A549 (cell line): Measurements from ENCODE around the gene KIAA0753. TPM values are rescaled to one million over a fixed set of nuclear protein-coding genes. Genes with fewer than 3 reads are reported as not detected.

Experiments
- ATAC-seq, 2 experiments: fragments of 200-7000 bp in 1 of 2; fragments of >200 bp in 1 of 2; cut with Nextera tagmentation in 1 of 2; cut with Tn5 transposase in 1 of 2; 3 replicates each; pipeline versions ENCODE4 v1.8.0 to v1.9.1; 2018 to 2020; ENCODE audit warnings: mild to moderate bottlenecking in 1 of 2, moderate library complexity in 1 of 2
- CTCF ChIA-PET: fragments of 300-600 bp; sonication (Branson Sonifier 250); formaldehyde crosslinking; extraction: SDS; loops from one replicate; lab custom pipeline; 2021; ENCODE audit warnings: antibody characterized with exemption, inconsistent platforms; lab: Yijun Ruan, JAX
- POLR2A ChIA-PET: fragments of 350-600 bp; formaldehyde crosslinking; extraction: SDS; loops from one replicate; lab custom pipeline; 2021; ENCODE audit warnings: antibody characterized with exemption, inconsistent platforms; lab: Yijun Ruan, JAX
- DNase-seq, 2 experiments: peaks; one replicate each; pipeline versions ENCODE4 v3.0.0 to v3.0.0-alpha.2; 2011 to 2016; ENCODE audit warnings: low read depth in 1 of 2, low spot score in 1 of 2
- FAIRE-seq: peaks from 2 replicates; lab custom pipeline; 2011; peaks lifted over from hg19 to GRCh38; lab: Jason Lieb, UNC
- H3K27ac ChIP-seq, 2 experiments: fragments of >200 bp; sonication (Bioruptor Twin); formaldehyde crosslinking; 3 replicates each; pipeline ENCODE4 v1.5.1; 2016 to 2017
- H3K4me1 ChIP-seq: fragments of >200 bp; sonication (Bioruptor Twin); formaldehyde crosslinking; 3 replicates; pipeline ENCODE4 v1.6.1; 2016
- H3K4me2 ChIP-seq: fragments of >200 bp; sonication (Bioruptor Twin); formaldehyde crosslinking; 3 replicates; pipeline ENCODE4 v1.6.1; 2016
- H3K4me3 ChIP-seq: fragments of >200 bp; sonication (Bioruptor Twin); formaldehyde crosslinking; 3 replicates; pipeline ENCODE4 v1.5.1; 2016
- H3K9me3 ChIP-seq: fragments of >200 bp; sonication (Bioruptor Twin); formaldehyde crosslinking; 3 replicates; pipeline ENCODE4 v1.6.1; 2016
- CBX2 ChIP-seq: fragments of 200-600 bp; sonication (generic); IDR thresholded peaks from 2 replicates; pipeline ENCODE4 v1.6.1; 2016; ENCODE audit warnings: low read depth, mild to moderate bottlenecking, borderline replicate concordance
- CBX8 ChIP-seq: fragments of 200-600 bp; sonication (generic); IDR thresholded peaks from 2 replicates; pipeline ENCODE4 v1.6.1; 2016
- CHD4 ChIP-seq: fragments of 200-600 bp; sonication (generic); IDR thresholded peaks from 2 replicates; pipeline ENCODE4 v1.6.1; 2016; ENCODE audit warnings: antibody characterized with exemption, mild to moderate bottlenecking, borderline replicate concordance
- ELK1 ChIP-seq: fragments of 150-350 bp; IDR thresholded peaks from 2 replicates; pipeline ENCODE4 v1.6.1; 2014; ENCODE audit warnings: low read depth, mild to moderate bottlenecking, low read length
- ESRRA ChIP-seq: fragments of 150-350 bp; IDR thresholded peaks from 2 replicates; pipeline ENCODE4 v1.6.1; 2014; ENCODE audit warnings: mild to moderate bottlenecking, low read length, borderline replicate concordance
- HOXA7 ChIP-seq: fragments of 250-450 bp; sonication (Bioruptor Pico); IDR thresholded peaks from 2 replicates; pipeline ENCODE4 v1.5.0; 2020; ENCODE audit warnings: mild to moderate bottlenecking, moderate library complexity
- HOXB5 ChIP-seq: fragments of 250-450 bp; sonication (Bioruptor Pico); IDR thresholded peaks from 2 replicates; pipeline ENCODE4 v1.5.0; 2020; ENCODE audit warnings: mild to moderate bottlenecking, moderate library complexity
- JUN ChIP-seq, 2 experiments: fragments of >200 bp; sonication (Bioruptor Twin); formaldehyde crosslinking; IDR thresholded peaks; 2 replicates in 1 of 2; 3 replicates in 1 of 2; pipeline ENCODE4 v1.6.1; 2016 to 2017
- JUNB ChIP-seq: fragments of >200 bp; sonication (Bioruptor Twin); formaldehyde crosslinking; IDR thresholded peaks from 2 replicates; pipeline ENCODE4 v1.6.1; 2016
- MAZ ChIP-seq: fragments of 150-350 bp; IDR thresholded peaks from 2 replicates; pipeline ENCODE4 v1.6.1; 2014; ENCODE audit warnings: antibody characterized with exemption, low read depth, low read length, borderline replicate concordance
- NFE2L2 ChIP-seq: fragments of 150-350 bp; conservative IDR thresholded peaks from 2 replicates; pipeline ENCODE4 v1.6.1; 2014; ENCODE audit warnings: low read length
- NR3C1 ChIP-seq: fragments of >200 bp; sonication (Bioruptor Twin); formaldehyde crosslinking; IDR thresholded peaks from 3 replicates; pipeline ENCODE4 v1.6.1; 2017
- RAD21 ChIP-seq, 2 experiments: fragments of >200 bp in 1 of 2; sonication (Bioruptor Twin) in 1 of 2; formaldehyde crosslinking in 1 of 2; IDR thresholded peaks in 1 of 2; conservative IDR thresholded peaks in 1 of 2; 2 replicates in 1 of 2; 3 replicates in 1 of 2; pipeline ENCODE4 v1.6.1; 2012 to 2018; ENCODE audit warnings: inconsistent platforms in 1 of 2
- RNF2 ChIP-seq: fragments of 200-600 bp; sonication (generic); IDR thresholded peaks from 2 replicates; pipeline ENCODE4 v1.6.1; 2016; ENCODE audit warnings: low read depth, mild to moderate bottlenecking, antibody characterized with exemption, moderate library complexity, borderline replicate concordance
- TFCP2L1 ChIP-seq: fragments of 250-450 bp; sonication (Bioruptor Pico); IDR thresholded peaks from 2 replicates; pipeline ENCODE4 v1.5.0; 2021; ENCODE audit warnings: mild to moderate bottlenecking
- USF2 ChIP-seq: fragments of 450-650 bp; IDR thresholded peaks from 2 replicates; pipeline ENCODE4 v1.6.1; 2014; ENCODE audit warnings: antibody characterized with exemption
- ZC3H11A ChIP-seq: fragments of 450-650 bp; IDR thresholded peaks from 2 replicates; pipeline ENCODE4 v1.6.1; 2014; ENCODE audit warnings: antibody characterized with exemption, mild to moderate bottlenecking
- ZFP36 ChIP-seq: fragments of 450-650 bp; IDR thresholded peaks from 2 replicates; pipeline ENCODE4 v1.6.1; 2014; ENCODE audit warnings: borderline replicate concordance; ENCODE audit not compliant: partially characterized antibody
- WGBS: methylation state at CpG from one replicate; pipeline ENCODE4 v1.1.6; 2017; ENCODE audit errors: missing lambda C conversion rate; 5-methylcytosine and 5-hydroxymethylcytosine counted together
- polyA plus RNA-seq, 4 experiments: library from polyadenylated mRNA; depleted of rRNA in 3 of 4; stranded (reverse); fragments of >200 nt; fragmentation: RNase III in 1 of 4; extraction: RNeasy Plus Mini Kit Qiagen cat#74134 plus additional on column Dnase treatment in 1 of 4; gene quantifications; 2 replicates in 3 of 4; 3 replicates in 1 of 4; pipeline ENCODE4 v1.2.3, GENCODE V29; 2011 to 2017
- TF ChIP-seq, protein P1 (sequence below): fragments of >200 bp; sonication (Bioruptor Twin); formaldehyde crosslinking; IDR thresholded peaks from 3 replicates; pipeline ENCODE4 v1.5.1; 2016

Gene KIAA0753
- polyA plus RNA-seq, 2 of the 4 experiments (the other 2 are of a cell fraction) = 13.6 to 15.2 TPM

GRCh38 chr17:6551356-6551755 is 89.2 kb downstream of the KIAA0753 start:
- ChIA-PET CTCF (interaction anchor here (1.1 to 10.9 kb wide), 3 partner anchors 19 to 78 kb away, joined by 3 to 105 read pairs (median 4); no protein-coding TSS in a partner anchor), POLR2A (no interaction called here)
- H3K9me3 ChIP-seq = no peaks in the 10 kb centered on the region
- ATAC-seq (no peak), DNase-seq (no peak), FAIRE-seq (no peak)
- WGBS = 67% methylated on average over 5 of the region's 5 CpGs
- H3K4me2 ChIP-seq = no peak overlapping the region
- TF ChIP-seq JUN (IDR thresholded peaks at IDR 0.05) = no peak
- TF ChIP-seq USF2 = no peak
- TF ChIP-seq NFE2L2 = no peak
- no peak for TF ChIP-seq CBX8
- TF ChIP-seq, protein P1, sequence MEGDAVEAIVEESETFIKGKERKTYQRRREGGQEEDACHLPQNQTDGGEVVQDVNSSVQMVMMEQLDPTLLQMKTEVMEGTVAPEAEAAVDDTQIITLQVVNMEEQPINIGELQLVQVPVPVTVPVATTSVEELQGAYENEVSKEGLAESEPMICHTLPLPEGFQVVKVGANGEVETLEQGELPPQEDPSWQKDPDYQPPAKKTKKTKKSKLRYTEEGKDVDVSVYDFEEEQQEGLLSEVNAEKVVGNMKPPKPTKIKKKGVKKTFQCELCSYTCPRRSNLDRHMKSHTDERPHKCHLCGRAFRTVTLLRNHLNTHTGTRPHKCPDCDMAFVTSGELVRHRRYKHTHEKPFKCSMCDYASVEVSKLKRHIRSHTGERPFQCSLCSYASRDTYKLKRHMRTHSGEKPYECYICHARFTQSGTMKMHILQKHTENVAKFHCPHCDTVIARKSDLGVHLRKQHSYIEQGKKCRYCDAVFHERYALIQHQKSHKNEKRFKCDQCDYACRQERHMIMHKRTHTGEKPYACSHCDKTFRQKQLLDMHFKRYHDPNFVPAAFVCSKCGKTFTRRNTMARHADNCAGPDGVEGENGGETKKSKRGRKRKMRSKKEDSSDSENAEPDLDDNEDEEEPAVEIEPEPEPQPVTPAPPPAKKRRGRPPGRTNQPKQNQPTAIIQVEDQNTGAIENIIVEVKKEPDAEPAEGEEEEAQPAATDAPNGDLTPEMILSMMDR = no peak
- TF ChIP-seq HOXB5 = no peak
- no peak for TF ChIP-seq RAD21 (conservative IDR thresholded peaks at IDR 0.05 in 1 of 2, IDR thresholded peaks at IDR 0.05 in 1 of 2)
- TF ChIP-seq JUNB = no peak
- TF ChIP-seq ESRRA = no peak
- TF ChIP-seq ZC3H11A = no peak
- TF ChIP-seq CHD4 = no peak
- TF ChIP-seq ELK1 = no peak
- peaks cover 17% of the 10 kb centered on the region; the same call in 2 of the 3 replicates for H3K4me1 ChIP-seq
- H3K4me3 ChIP-seq = no peak overlapping the region
- H3K27ac ChIP-seq = no peak overlapping the region

DNA sequence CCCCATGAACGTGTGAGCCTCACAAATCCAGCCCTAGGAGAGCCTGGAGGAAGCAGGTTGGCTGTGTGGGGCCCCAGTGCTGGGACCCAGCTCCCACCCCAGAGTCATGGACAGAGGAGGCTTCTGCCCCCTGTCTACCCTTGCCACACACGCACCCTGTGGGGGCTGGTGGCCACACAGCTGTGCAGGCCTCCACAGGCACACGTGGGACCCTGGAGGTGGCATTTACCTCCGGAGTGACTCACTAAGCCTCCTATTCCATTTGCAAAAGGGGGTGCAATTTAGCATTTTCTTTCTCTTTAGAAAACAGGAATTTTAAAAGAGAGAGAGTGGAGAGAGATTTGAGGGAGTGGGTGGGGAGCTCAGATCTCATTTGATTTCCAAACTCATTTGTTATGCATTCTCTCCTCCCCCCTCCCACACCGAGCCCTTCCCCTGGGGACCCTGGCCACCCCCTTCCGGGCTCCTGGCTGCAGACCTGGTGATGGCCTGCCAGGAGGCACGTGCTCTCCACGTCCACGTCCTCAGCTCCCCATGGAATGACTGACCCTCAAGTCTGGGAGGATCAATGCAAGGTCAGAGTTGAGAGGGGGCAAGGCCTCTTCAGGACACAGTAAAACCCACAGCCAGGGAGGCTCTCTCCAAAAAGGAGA is 91.0 kb downstream of the KIAA0753 start:
- 62% methylated on average over 8 of the region's 9 CpGs for WGBS
- FAIRE-seq (no peak), ATAC-seq (0 out of 6 replicates have a peak, but pooled peaks of 1 of the 2 experiments have one; percentile 5), DNase-seq (no peak)
- H3K27ac ChIP-seq = no peak overlapping the region; a peak in 1 of 6 replicates
- no peak overlapping the region for H3K4me2 ChIP-seq
- no peak overlapping the region for H3K4me3 ChIP-seq
- peaks cover 10% of the 10 kb centered on the region; the same call in 2 of the 3 replicates for H3K4me1 ChIP-seq
- CTCF ChIA-PET = interaction anchor here (0.7 to 10.9 kb wide), 12 partner anchors 10 to 117 kb away, joined by 3 to 105 read pairs (median 3); no protein-coding TSS in a partner anchor
- TF ChIP-seq MAZ = no peak
- TF ChIP-seq HOXA7 (CRISPR knock-in tag) = no peak
- no peak for TF ChIP-seq ZFP36
- no peak for TF ChIP-seq CBX2
- POLR2A ChIA-PET = no interaction called here
- no peaks in the 10 kb centered on the region for H3K9me3 ChIP-seq

- FAIRE-seq (no peak), ATAC-seq (0 out of 6 replicates have a peak, but pooled peaks of 1 of the 2 experiments have one; percentile 9), DNase-seq (no peak)
- peaks cover 10% of the 10 kb centered on the region; the same call in 2 of the 3 replicates for H3K4me1 ChIP-seq
- 75% methylated on average over 11 of the region's 11 CpGs for WGBS
- H3K27ac ChIP-seq = no peak overlapping the region; a peak in 1 of 6 replicates
- no peaks in the 10 kb centered on the region for H3K9me3 ChIP-seq
- POLR2A ChIA-PET = no interaction called here
- CTCF ChIA-PET = interaction anchor here (0.7 to 10.9 kb wide), 13 partner anchors 10 to 365 kb away, joined by 3 to 105 read pairs (median 3); no protein-coding TSS in a partner anchor
- H3K4me2 ChIP-seq = no peak overlapping the region
- TF ChIP-seq RNF2 = no peak
- TF ChIP-seq TFCP2L1 (CRISPR knock-in tag) = no peak
- no peak for TF ChIP-seq NR3C1
- no peak overlapping the region for H3K4me3 ChIP-seq
These were observed 91.8 kb downstream of the KIAA0753 start for GRCh38 chr17:6548578-6549330.
